Measurements from ENCODE around the gene SERPINA3. TPM values are rescaled to one million over a fixed set of nuclear protein-coding genes. Genes with fewer than 3 reads are reported as not detected.

SERPINA3 gene
- total RNA-seq, 1 donor from 2014 or later: not detected

DNA sequence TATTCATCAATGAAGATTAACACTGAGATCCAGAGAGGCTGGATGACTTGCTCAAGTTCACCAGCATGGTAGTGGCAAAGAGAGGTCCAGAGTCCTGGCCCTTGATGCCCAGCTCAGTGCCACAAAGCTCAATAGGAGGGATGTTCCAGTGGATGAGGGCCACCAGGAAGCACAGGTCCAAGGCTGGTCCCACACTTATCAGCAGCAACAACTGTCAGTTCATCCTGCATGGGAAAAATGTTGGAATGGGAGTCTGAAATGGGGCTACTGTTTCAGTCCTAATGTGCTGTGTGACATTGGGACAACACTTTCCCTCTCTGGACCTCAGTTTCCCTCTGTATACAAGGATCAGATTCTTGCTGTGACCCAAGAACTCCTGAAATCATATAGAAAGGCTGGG, 19.7 kb upstream of the SERPINA3 start:
- no peak overlapping the region for H3K4me3 Mint-ChIP-seq (ENCODE audit: low read depth)
- DNase-seq (ENCODE audit: low spot score): no peak
- intact Hi-C loops (cut with micrococcal nuclease): no loop called here
- no peak overlapping the region for H3K27ac Mint-ChIP-seq
- no peaks in the 10 kb centered on the region for H3K36me3 Mint-ChIP-seq (ENCODE audit: low read depth)
- no peaks in the 10 kb centered on the region for H3K9me3 Mint-ChIP-seq
- no peaks in the 10 kb centered on the region for H3K27me3 Mint-ChIP-seq (ENCODE audit: low read depth)
- no peaks in the 10 kb centered on the region for H3K4me1 Mint-ChIP-seq (ENCODE audit: low read depth)

DNA sequence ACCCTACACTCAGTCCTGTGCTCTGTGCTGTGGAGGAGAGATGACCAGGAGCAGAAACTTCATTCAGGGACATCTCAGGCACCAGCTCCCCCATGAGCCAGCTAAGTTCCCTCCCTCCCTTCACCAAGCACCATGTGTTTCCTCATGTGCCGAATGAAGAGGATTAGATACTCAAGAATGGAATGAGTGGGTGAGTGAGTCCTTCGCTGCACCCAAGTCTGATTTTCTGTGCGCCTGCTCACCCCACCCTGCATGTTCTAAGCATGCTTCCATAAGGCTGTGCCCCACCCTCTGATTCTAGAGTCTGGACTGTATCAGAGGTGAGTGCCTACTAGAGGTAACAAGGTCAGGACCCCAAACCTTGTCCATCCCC, 18.8 kb upstream of the SERPINA3 start:
- intact Hi-C loops (cut with micrococcal nuclease): no loop called here
- Mint-ChIP-seq H3K4me3 (ENCODE audit: low read depth) (no peak overlapping the region), H3K27ac (no peak overlapping the region), H3K9me3 (no peaks in the 10 kb centered on the region), H3K27me3 (ENCODE audit: low read depth) (no peaks in the 10 kb centered on the region), H3K36me3 (ENCODE audit: low read depth) (no peaks in the 10 kb centered on the region), H3K4me1 (ENCODE audit: low read depth) (no peaks in the 10 kb centered on the region)
- no peak for DNase-seq (ENCODE audit: low spot score)

GRCh38 chr14:94593749-94594431, 18.3 kb upstream of the SERPINA3 start:
- H3K27ac Mint-ChIP-seq: no peak overlapping the region
- no peaks in the 10 kb centered on the region for H3K4me1 Mint-ChIP-seq (ENCODE audit: low read depth)
- no peak for DNase-seq (ENCODE audit: low spot score)
- intact Hi-C loops (cut with micrococcal nuclease): no loop called here
- no peaks in the 10 kb centered on the region for H3K36me3 Mint-ChIP-seq (ENCODE audit: low read depth)
- no peak overlapping the region for H3K4me3 Mint-ChIP-seq (ENCODE audit: low read depth)
- H3K27me3 Mint-ChIP-seq (ENCODE audit: low read depth): no peaks in the 10 kb centered on the region
- H3K9me3 Mint-ChIP-seq: no peaks in the 10 kb centered on the region

DNA sequence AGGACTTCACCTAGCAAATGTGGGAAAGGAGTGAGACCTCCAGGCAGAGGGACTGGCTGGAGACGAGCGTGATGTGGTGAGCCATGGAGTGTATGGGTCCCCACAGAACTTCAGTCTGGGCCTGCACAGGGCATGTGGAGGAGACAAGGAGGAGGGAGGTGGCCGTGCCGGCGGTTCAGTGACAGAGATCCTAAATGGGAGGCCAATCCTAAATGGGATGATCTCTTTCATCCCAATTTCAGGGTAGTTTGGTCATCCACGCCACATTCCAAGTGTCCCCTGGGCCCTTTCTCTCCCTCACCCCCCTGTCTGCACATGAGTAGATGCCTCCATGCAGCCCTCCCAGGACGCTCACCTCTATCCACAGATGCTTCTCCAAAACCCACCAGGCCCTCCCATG, 17.8 kb upstream of the SERPINA3 start:
- H3K9me3 Mint-ChIP-seq: no peaks in the 10 kb centered on the region

DNA sequence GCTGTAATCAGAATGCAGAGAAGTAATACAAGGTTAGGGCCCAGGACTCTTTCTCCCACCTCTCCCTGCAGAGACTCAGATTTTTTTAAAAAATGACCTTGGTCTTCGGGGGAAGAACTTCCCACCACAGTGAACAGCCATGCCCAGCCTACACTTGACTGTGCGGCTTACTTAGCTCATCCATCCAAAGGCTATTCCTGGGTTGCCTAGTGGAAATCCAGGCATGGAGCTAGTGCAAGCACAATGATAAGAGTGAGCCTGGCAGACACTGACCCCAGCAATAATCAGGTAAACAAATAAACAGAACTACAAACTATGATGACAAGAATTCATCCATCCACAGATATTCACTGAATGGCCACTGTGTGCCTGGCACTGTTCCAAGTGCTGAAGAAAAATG, 16.3 kb upstream of the SERPINA3 start:
- H3K27me3 Mint-ChIP-seq (ENCODE audit: low read depth): no peaks in the 10 kb centered on the region
- intact Hi-C loops (cut with micrococcal nuclease): no loop called here
- H3K9me3 Mint-ChIP-seq: no peaks in the 10 kb centered on the region
- no peaks in the 10 kb centered on the region for H3K36me3 Mint-ChIP-seq (ENCODE audit: low read depth)
- H3K4me3 Mint-ChIP-seq (ENCODE audit: low read depth): no peak overlapping the region
- no peak for DNase-seq (ENCODE audit: low spot score)
- no peaks in the 10 kb centered on the region for H3K4me1 Mint-ChIP-seq (ENCODE audit: low read depth)
- no peak overlapping the region for H3K27ac Mint-ChIP-seq

More for the DNA sequence above, 17.8 kb upstream of the SERPINA3 start:
- Mint-ChIP-seq H3K4me3 (ENCODE audit: low read depth) (no peak overlapping the region), H3K27ac (no peak overlapping the region), H3K27me3 (ENCODE audit: low read depth) (no peaks in the 10 kb centered on the region), H3K4me1 (ENCODE audit: low read depth) (no peaks in the 10 kb centered on the region), H3K36me3 (ENCODE audit: low read depth) (no peaks in the 10 kb centered on the region)
- no peak for DNase-seq (ENCODE audit: low spot score)
- intact Hi-C loops (cut with micrococcal nuclease): no loop called here

- H3K27me3 Mint-ChIP-seq (ENCODE audit: low read depth): no peaks in the 10 kb centered on the region
- H3K9me3 Mint-ChIP-seq: no peaks in the 10 kb centered on the region
- no peak for DNase-seq (ENCODE audit: low spot score)
- H3K4me3 Mint-ChIP-seq (ENCODE audit: low read depth): no peak overlapping the region
- no peaks in the 10 kb centered on the region for H3K36me3 Mint-ChIP-seq (ENCODE audit: low read depth)
- intact Hi-C loops (cut with micrococcal nuclease): no loop called here
- H3K27ac Mint-ChIP-seq: no peak overlapping the region
- no peaks in the 10 kb centered on the region for H3K4me1 Mint-ChIP-seq (ENCODE audit: low read depth)
Observed at GRCh38 chr14:94596361-94596760, 15.8 kb upstream of the SERPINA3 start.

- Mint-ChIP-seq H3K27ac (no peak overlapping the region), H3K4me3 (ENCODE audit: low read depth) (no peak overlapping the region), H3K27me3 (ENCODE audit: low read depth) (no peaks in the 10 kb centered on the region), H3K9me3 (no peaks in the 10 kb centered on the region), H3K4me1 (ENCODE audit: low read depth) (no peaks in the 10 kb centered on the region), H3K36me3 (ENCODE audit: low read depth) (no peaks in the 10 kb centered on the region)
- no peak for DNase-seq (ENCODE audit: low spot score)
- intact Hi-C loops (cut with micrococcal nuclease): no loop called here
Observed at GRCh38 chr14:94597788-94598187, 14.4 kb upstream of the SERPINA3 start.

- H3K36me3 Mint-ChIP-seq (ENCODE audit: low read depth): no peaks in the 10 kb centered on the region
- no peak overlapping the region for H3K27ac Mint-ChIP-seq
- intact Hi-C loops (cut with micrococcal nuclease): no loop called here
- H3K27me3 Mint-ChIP-seq (ENCODE audit: low read depth): no peaks in the 10 kb centered on the region
- DNase-seq (ENCODE audit: low spot score): no peak
- H3K4me1 Mint-ChIP-seq (ENCODE audit: low read depth): no peaks in the 10 kb centered on the region
- no peak overlapping the region for H3K4me3 Mint-ChIP-seq (ENCODE audit: low read depth)
- H3K9me3 Mint-ChIP-seq: no peaks in the 10 kb centered on the region
Observed at GRCh38 chr14:94598506-94598815, 13.7 kb upstream of the SERPINA3 start.

- Mint-ChIP-seq H3K36me3 (ENCODE audit: low read depth) (no peaks in the 10 kb centered on the region), H3K4me3 (ENCODE audit: low read depth) (no peak overlapping the region), H3K27ac (no peak overlapping the region), H3K4me1 (ENCODE audit: low read depth) (no peaks in the 10 kb centered on the region), H3K27me3 (ENCODE audit: low read depth) (no peaks in the 10 kb centered on the region), H3K9me3 (no peaks in the 10 kb centered on the region)
- intact Hi-C loops (cut with micrococcal nuclease): no loop called here
- no peak for DNase-seq (ENCODE audit: low spot score)
Observed at GRCh38 chr14:94598816-94599655, 13.2 kb upstream of the SERPINA3 start.

DNA sequence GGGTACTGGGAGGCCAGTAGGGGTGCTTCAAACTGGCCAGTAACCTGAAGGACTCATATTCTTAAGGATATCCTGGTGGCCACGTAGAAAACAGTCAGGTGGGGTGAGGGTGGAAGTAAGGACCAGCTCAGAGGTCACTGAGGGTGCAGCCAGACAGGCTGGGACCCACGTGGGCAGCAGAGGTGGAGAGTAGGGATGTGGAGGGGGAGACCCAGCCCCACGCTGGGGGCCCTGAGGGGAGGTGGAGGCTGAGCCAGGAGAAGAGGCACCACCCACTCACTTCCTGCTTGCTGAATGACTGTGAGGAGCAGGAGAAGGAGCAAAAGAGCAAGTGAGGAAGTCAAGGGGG, 12.6 kb upstream of the SERPINA3 start:
- no peaks in the 10 kb centered on the region for H3K27me3 Mint-ChIP-seq (ENCODE audit: low read depth)

DNA sequence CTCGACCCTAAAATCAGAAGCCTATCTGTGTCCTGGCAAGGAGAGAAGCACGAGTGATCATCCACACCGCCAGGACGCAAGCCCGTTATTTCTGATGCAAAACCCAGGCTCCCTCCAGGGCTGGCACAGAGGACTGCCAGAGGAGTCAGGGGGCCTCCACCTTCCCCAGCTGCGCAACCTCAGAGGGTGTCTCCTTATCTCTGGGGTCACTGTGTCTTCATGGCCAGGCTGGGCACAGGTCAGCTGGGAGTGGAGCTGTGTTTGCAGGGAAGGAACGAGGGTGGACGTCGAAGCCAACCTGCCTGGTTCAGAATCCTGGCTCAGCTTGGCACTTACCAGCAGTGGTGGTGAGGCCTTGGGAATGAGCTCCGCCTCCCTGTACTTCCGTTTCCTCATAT, 12.0 kb upstream of the SERPINA3 start:
- intact Hi-C loops (cut with micrococcal nuclease): no loop called here

More for the DNA sequence above, 12.6 kb upstream of the SERPINA3 start:
- no peaks in the 10 kb centered on the region for H3K4me1 Mint-ChIP-seq (ENCODE audit: low read depth)
- intact Hi-C loops (cut with micrococcal nuclease): no loop called here
- no peak overlapping the region for H3K27ac Mint-ChIP-seq
- H3K36me3 Mint-ChIP-seq (ENCODE audit: low read depth): no peaks in the 10 kb centered on the region
- H3K9me3 Mint-ChIP-seq: no peaks in the 10 kb centered on the region
- H3K4me3 Mint-ChIP-seq (ENCODE audit: low read depth): no peak overlapping the region
- no peak for DNase-seq (ENCODE audit: low spot score)

DNA sequence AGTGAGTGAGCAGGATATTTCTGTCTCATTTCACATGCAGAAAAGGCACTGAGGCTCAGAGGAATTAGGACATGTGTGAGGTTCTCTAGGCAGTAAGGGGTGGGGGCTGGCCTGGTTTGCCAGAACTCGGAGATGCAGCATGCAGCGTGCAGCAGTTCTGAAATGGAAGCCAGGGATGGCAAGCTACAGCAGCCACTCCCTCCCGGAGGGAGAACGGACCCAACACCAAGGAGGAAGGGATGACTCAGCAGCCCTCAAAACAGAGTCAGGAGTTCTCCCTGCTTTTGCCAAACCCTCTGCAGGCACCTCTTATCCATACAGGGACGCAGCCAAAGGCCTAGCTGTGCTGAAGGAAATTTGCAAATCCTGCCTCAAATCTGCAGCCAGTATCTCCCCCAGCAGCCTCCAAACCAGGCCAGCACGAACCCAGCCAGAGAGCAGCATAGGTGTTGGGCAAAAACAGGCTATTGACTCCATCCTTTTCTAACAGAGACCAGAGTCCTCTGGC, 10.3 kb upstream of the SERPINA3 start:
- no peaks in the 10 kb centered on the region for H3K36me3 Mint-ChIP-seq (ENCODE audit: low read depth)
- no peak for DNase-seq (ENCODE audit: low spot score)
- H3K4me1 Mint-ChIP-seq (ENCODE audit: low read depth): no peaks in the 10 kb centered on the region
- intact Hi-C loops (cut with micrococcal nuclease): no loop called here
- H3K9me3 Mint-ChIP-seq: no peaks in the 10 kb centered on the region
- H3K4me3 Mint-ChIP-seq (ENCODE audit: low read depth): no peak overlapping the region
- no peak overlapping the region for H3K27ac Mint-ChIP-seq
- no peaks in the 10 kb centered on the region for H3K27me3 Mint-ChIP-seq (ENCODE audit: low read depth)

More for the DNA sequence above, 12.0 kb upstream of the SERPINA3 start:
- H3K27me3 Mint-ChIP-seq (ENCODE audit: low read depth): no peaks in the 10 kb centered on the region
- no peaks in the 10 kb centered on the region for H3K36me3 Mint-ChIP-seq (ENCODE audit: low read depth)
- no peaks in the 10 kb centered on the region for H3K9me3 Mint-ChIP-seq
- no peak for DNase-seq (ENCODE audit: low spot score)
- no peak overlapping the region for H3K27ac Mint-ChIP-seq
- no peak overlapping the region for H3K4me3 Mint-ChIP-seq (ENCODE audit: low read depth)
- H3K4me1 Mint-ChIP-seq (ENCODE audit: low read depth): no peaks in the 10 kb centered on the region

DNA sequence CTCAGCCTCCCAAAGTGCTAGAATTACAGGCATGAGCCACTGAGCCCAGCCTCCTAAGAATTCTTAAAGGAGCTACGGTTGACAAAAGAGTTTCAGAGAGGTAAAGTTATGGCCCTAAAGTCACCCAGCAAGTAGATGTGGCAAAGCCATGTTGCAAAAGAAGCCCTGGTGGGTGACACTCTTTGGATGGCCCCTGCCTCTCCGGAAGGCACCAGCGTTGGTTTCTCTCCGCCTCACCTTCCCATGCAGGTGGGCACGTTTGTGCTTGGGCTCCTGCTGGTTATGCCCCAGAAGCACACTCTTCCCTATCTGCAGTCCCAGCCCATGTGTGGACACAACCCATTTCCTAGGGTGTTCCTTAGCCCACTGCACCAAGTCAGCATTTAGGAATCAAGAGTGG, 9.5 kb upstream of the SERPINA3 start:
- Mint-ChIP-seq H3K27me3 (ENCODE audit: low read depth) (no peaks in the 10 kb centered on the region), H3K9me3 (no peaks in the 10 kb centered on the region), H3K27ac (no peak overlapping the region), H3K4me1 (ENCODE audit: low read depth) (no peaks in the 10 kb centered on the region), H3K36me3 (ENCODE audit: low read depth) (no peaks in the 10 kb centered on the region), H3K4me3 (ENCODE audit: low read depth) (no peak overlapping the region)
- intact Hi-C loops (cut with micrococcal nuclease): no loop called here
- no peak for DNase-seq (ENCODE audit: low spot score)

Measured in activated T-helper 2 cell treated with anti-CD3 and anti-CD28 coated beads, Interferon-gamma antibody, Interleukin-2, Interleukin-4, amounts not matched to agents 10 μg/mL and 5 μg/mL and 100 μg/mL, durations not matched to agents 14 hours and 24 hours and 36 hours (primary cell).